HepG2 (cell line): ENCODE data around the gene GPATCH4. TPM values are rescaled to one million over a fixed set of nuclear protein-coding genes. Genes with fewer than 3 reads are reported as not detected.
A peak's percentile ranks its signal among the peaks of the same experiment; 100 is the strongest.

Source experiments
- ATAC-seq: fragments of 200-7000 bp; cut with Tn5 transposase; 3 replicates; pipeline ENCODE4 v1.9.1; 2020; ENCODE audit warnings: mild to moderate bottlenecking, moderate library complexity
- BruUV-seq: library from RNA; stranded (reverse); fragments of 400-500 nt; replicated peaks from 2 replicates; lab custom pipeline; 2021; lab: Mats Ljungman, UMichigan
- CTCF ChIA-PET: fragments of 300-600 bp; formaldehyde crosslinking; extraction: SDS; loops from one replicate; lab custom pipeline; 2021; ENCODE audit warnings: low total read pairs, inconsistent platforms, low intra/inter-chr PET ratio; lab: Yijun Ruan, JAX
- POLR2A ChIA-PET: fragments of 350-600 bp; sonication (Branson Sonifier 250); formaldehyde crosslinking; loops from one replicate; lab custom pipeline; 2020; ENCODE audit warnings: antibody characterized with exemption, inconsistent platforms; lab: Yijun Ruan, JAX
- DNase-seq: peaks from one replicate; pipeline ENCODE4 v3.0.0-alpha.2; 2015; ENCODE audit warnings: low spot score
- FAIRE-seq: peaks from 3 replicates; lab custom pipeline; 2011; peaks lifted over from hg19 to GRCh38; lab: Jason Lieb, UNC
- H2AFZ ChIP-seq: one replicate; pipeline ENCODE4 v1.6.1; 2011; ENCODE audit warnings: low read length, inconsistent platforms
- H3K27ac ChIP-seq: fragments of 300-600 bp; 3 replicates; pipeline ENCODE4 v1.8.0; 2011; ENCODE audit warnings: mixed run types, mild to moderate bottlenecking, mixed read lengths, low read length, inconsistent platforms; ENCODE audit not compliant: insufficient read depth; ENCODE audit errors: extremely low read length
- H3K27me3 ChIP-seq, 2 experiments: fragments of 200-600 bp in 1 of 2; 2 replicates in 1 of 2; 3 replicates in 1 of 2; pipeline versions ENCODE4 v1.6.0 to v1.8.0; 2011; ENCODE audit warnings: low read length in 2 of 2, mild to moderate bottlenecking in 2 of 2, moderate library complexity in 2 of 2, inconsistent platforms in 1 of 2; ENCODE audit not compliant: insufficient read depth in 2 of 2, control insufficient read depth in 1 of 2
- H3K36me3 ChIP-seq, 2 experiments: fragments of 200-600 bp in 1 of 2; replicated peaks in 1 of 2; 2 replicates in 1 of 2; 3 replicates in 1 of 2; pipeline versions ENCODE4 v1.5.1 to v1.8.0; 2011; ENCODE audit warnings: low read length in 2 of 2, inconsistent platforms in 1 of 2; ENCODE audit not compliant: insufficient read depth in 2 of 2, control insufficient read depth in 1 of 2
- H3K4me1 ChIP-seq: 2 replicates; pipeline ENCODE4 v1.5.1; 2012; ENCODE audit warnings: low read length, inconsistent platforms; ENCODE audit not compliant: insufficient read depth
- H3K4me2 ChIP-seq: 2 replicates; pipeline ENCODE4 v1.6.0; 2011; ENCODE audit warnings: low read depth, low read length, inconsistent platforms
- H3K4me3 ChIP-seq, 3 experiments: fragments of 200-600 bp in 1 of 3; sonication (generic), shearing (Covaris generic) in 1 of 3; replicated peaks in 1 of 3; 2 replicates each; pipeline ENCODE4 v1.5.1; 2011 to 2016; ENCODE audit warnings: low read length in 3 of 3, inconsistent platforms in 2 of 3, low read depth in 2 of 3, mild to moderate bottlenecking in 2 of 3, control low read depth in 1 of 3, mixed read lengths in 1 of 3; ENCODE audit not compliant: insufficient read depth in 1 of 3
- H3K79me2 ChIP-seq: one replicate; pipeline ENCODE4 v1.6.1; 2011; ENCODE audit warnings: low read length, inconsistent platforms; ENCODE audit not compliant: insufficient read depth
- H3K9ac ChIP-seq: 2 replicates; pipeline ENCODE4 v1.6.0; 2011; ENCODE audit warnings: mild to moderate bottlenecking, low read depth, low read length, inconsistent platforms; ENCODE audit not compliant: insufficient read depth
- H3K9me3 ChIP-seq: 2 replicates; pipeline ENCODE4 v1.5.1; 2012; ENCODE audit warnings: mild to moderate bottlenecking, low read length
- H4K20me1 ChIP-seq: 2 replicates; pipeline ENCODE4 v1.6.0; 2011; ENCODE audit warnings: inconsistent platforms, mild to moderate bottlenecking, low read length, moderate library complexity; ENCODE audit not compliant: insufficient read depth
- ATF1 ChIP-seq: IDR thresholded peaks from 2 replicates; pipeline ENCODE4 v1.6.1; 2016; ENCODE audit warnings: mild to moderate bottlenecking, control low read depth
- CERS6 ChIP-seq: sonication (generic); formaldehyde crosslinking; IDR thresholded peaks from 2 replicates; pipeline ENCODE4 v1.5.0; 2020; ENCODE audit warnings: missing genetic modification reagents
- FOSL1 ChIP-seq: sonication (generic); formaldehyde crosslinking; IDR thresholded peaks from 2 replicates; pipeline ENCODE4 v1.9.0; 2021; ENCODE audit warnings: missing genetic modification reagents, borderline replicate concordance
- RNF219 ChIP-seq: sonication (generic); formaldehyde crosslinking; IDR thresholded peaks from 2 replicates; pipeline ENCODE4 v1.5.0; 2020; ENCODE audit warnings: mild to moderate bottlenecking, missing genetic modification reagents
- SAP130 ChIP-seq: IDR thresholded peaks from 2 replicates; pipeline ENCODE4 v1.6.1; 2016; ENCODE audit warnings: low read depth
- SP2 ChIP-seq: sonication (generic); formaldehyde crosslinking; IDR thresholded peaks from 2 replicates; pipeline ENCODE4 v1.5.1; 2020; ENCODE audit warnings: mild to moderate bottlenecking, missing genetic modification reagents
- ZFP41 ChIP-seq: sonication (generic); formaldehyde crosslinking; IDR thresholded peaks from 2 replicates; pipeline ENCODE4 v1.4.0; 2020; ENCODE audit warnings: mild to moderate bottlenecking, missing genetic modification reagents, borderline replicate concordance
- ZMYM3 ChIP-seq: sonication (generic); formaldehyde crosslinking; IDR thresholded peaks from 2 replicates; pipeline ENCODE4 v1.5.1; 2020; ENCODE audit warnings: mild to moderate bottlenecking, missing genetic modification reagents
- ZNF367 ChIP-seq: sonication (generic); formaldehyde crosslinking; IDR thresholded peaks from 2 replicates; pipeline ENCODE4 v1.4.0; 2020; ENCODE audit warnings: missing genetic modification reagents, borderline replicate concordance
- ZNF557 ChIP-seq: sonication (generic); formaldehyde crosslinking; IDR thresholded peaks from 2 replicates; pipeline ENCODE4 v1.4.0; 2020; ENCODE audit warnings: missing genetic modification reagents
- ZNF770 ChIP-seq: sonication (generic); formaldehyde crosslinking; IDR thresholded peaks from 2 replicates; pipeline ENCODE4 v1.5.0; 2020; ENCODE audit warnings: mild to moderate bottlenecking, missing genetic modification reagents
- ZSCAN5A ChIP-seq: sonication (generic); formaldehyde crosslinking; IDR thresholded peaks from 2 replicates; pipeline ENCODE4 v1.8.0; 2022; ENCODE audit warnings: mild to moderate bottlenecking, missing genetic modification reagents, borderline replicate concordance
- WGBS: methylation state at CpG from one replicate; pipeline ENCODE4 v1.1.6; 2017; ENCODE audit warnings: low lambda C conversion rate; 5-methylcytosine and 5-hydroxymethylcytosine counted together
- in situ Hi-C: cut with HindIII; loops from 2 replicates; pipeline ENCODE4 v1.10.0; 2017; ENCODE audit warnings: low pct_unique_long_range_greater_than_20kb; ENCODE audit not compliant: extremely low pct_ligation_motif_present
- intact Hi-C: fragments of 100-400 bp; cut with micrococcal nuclease; formaldehyde crosslinking; loops from one replicate; pipeline ENCODE4 v1.10.0; 2022; ENCODE audit not compliant: unreplicated experiment
- polyA plus RNA-seq, 8 experiments: library from polyadenylated mRNA; depleted of rRNA in 3 of 8; stranded (reverse) in 7 of 8; unstranded in 1 of 8; fragments of >200 nt; fragmentation: Illumina TruSeq in 4 of 8; extraction: Trizol in 4 of 8; gene quantifications; 2 replicates each; pipeline versions ENCODE4 v1.2.1 to v1.2.3, GENCODE V29; 2011 to 2016; ENCODE audit warnings: low read depth in 4 of 8, missing spikeins in 1 of 8, mixed read lengths in 1 of 8; ENCODE audit not compliant: insufficient read depth in 1 of 8
- total RNA-seq, 5 experiments: library from RNA; depleted of rRNA; stranded (reverse); fragments of >200 nt; fragmentation: Illumina TruSeq; extraction: Trizol; gene quantifications; 2 replicates each; pipeline ENCODE4 v1.2.3, GENCODE V29; 2016; ENCODE audit warnings: low read depth in 1 of 5

The GPATCH4 gene
- total and polyA plus RNA-seq, 2 of the 13 experiments (the other 11 are each of a cell fraction or from before 2014, with no cell fraction given), result 19.2 to 37.9 TPM

GRCh38 chr1:156591181-156591431, 10.2 kb downstream of the GPATCH4 start (continued):
- TF ChIP-seq ZSCAN5A (CRISPR knock-in tag), result 0 out of 2 replicates have a peak, but pooled peaks have one; percentile 18
- no peak for TF ChIP-seq FOSL1 (CRISPR knock-in tag)
- TF ChIP-seq SAP130 (CRISPR knock-in tag), result no peak
- peak; percentile 6; the same call in 1 of the 2 replicates for TF ChIP-seq ATF1 (CRISPR knock-in tag)
- no peak for TF ChIP-seq ZNF557 (CRISPR knock-in tag)
- TF ChIP-seq ZNF367, result no peak
- no peak for TF ChIP-seq RNF219 (CRISPR knock-in tag)

GRCh38 chr1:156590326-156591180, 10.7 kb downstream of the GPATCH4 start:
- H3K27me3 ChIP-seq, result peaks cover 0 to 7% of the 10 kb centered on the region in 2 experiments; a peak in 1 of 5 replicates
- no peaks in the 10 kb centered on the region for H3K9me3 ChIP-seq
- no peak for FAIRE-seq
- BruUV-seq, result no TSS peak
- H3K9ac ChIP-seq, result peak overlapping the region; percentile 66
- ChIA-PET CTCF (no interaction called here), POLR2A (interaction anchor here (1.2 to 2.3 kb wide), 6 partner anchors 9 to 90 kb away, joined by 4 to 36 read pairs (median 9); partner anchors contain the start of genes GPATCH4 and MEF2D)
- H3K79me2 ChIP-seq, result peaks cover 3% of the 10 kb centered on the region
- H3K4me3 ChIP-seq, result peak overlapping the region; percentile 73 to 86 (median 81); a peak in 5 of 6 replicates
- DNase-seq, result no peak
- H2AFZ ChIP-seq, result peak overlapping the region; percentile 35
- no peaks in the 10 kb centered on the region for H4K20me1 ChIP-seq
- in situ Hi-C loops, result no loop called here
- peak overlapping the region; percentile 86 for H3K4me2 ChIP-seq
- peaks cover 21% of the 10 kb centered on the region for H3K4me1 ChIP-seq
- 41% methylated on average over 10 of the region's 10 CpGs for WGBS
- peaks cover 0 to 16% of the 10 kb centered on the region in 2 experiments; a peak in 1 of 5 replicates for H3K36me3 ChIP-seq
- peak; percentile 3; the same call in 2 of the 3 replicates for ATAC-seq
- intact Hi-C loops, result no loop called here
- peak overlapping the region; percentile 54 for H3K27ac ChIP-seq
- TF ChIP-seq ZMYM3 (CRISPR knock-in tag) (peak; percentile 50; the same call in 1 of the 2 replicates), ZFP41 (no peak), SP2 (CRISPR knock-in tag) (no peak), ZNF770 (CRISPR knock-in tag) (peak; percentile 91), CERS6 (CRISPR knock-in tag) (no peak)
